OCI-M1 (cell line): Measurements from ENCODE around the gene PCK2.
A peak's percentile ranks its signal among the peaks of the same experiment; 100 is the strongest.

ENCODE experiments used
- DNase-seq: peaks from one replicate; lab custom pipeline; 2025; lab: John Stamatoyannopoulos, UW

The PCK2 gene

DNA sequence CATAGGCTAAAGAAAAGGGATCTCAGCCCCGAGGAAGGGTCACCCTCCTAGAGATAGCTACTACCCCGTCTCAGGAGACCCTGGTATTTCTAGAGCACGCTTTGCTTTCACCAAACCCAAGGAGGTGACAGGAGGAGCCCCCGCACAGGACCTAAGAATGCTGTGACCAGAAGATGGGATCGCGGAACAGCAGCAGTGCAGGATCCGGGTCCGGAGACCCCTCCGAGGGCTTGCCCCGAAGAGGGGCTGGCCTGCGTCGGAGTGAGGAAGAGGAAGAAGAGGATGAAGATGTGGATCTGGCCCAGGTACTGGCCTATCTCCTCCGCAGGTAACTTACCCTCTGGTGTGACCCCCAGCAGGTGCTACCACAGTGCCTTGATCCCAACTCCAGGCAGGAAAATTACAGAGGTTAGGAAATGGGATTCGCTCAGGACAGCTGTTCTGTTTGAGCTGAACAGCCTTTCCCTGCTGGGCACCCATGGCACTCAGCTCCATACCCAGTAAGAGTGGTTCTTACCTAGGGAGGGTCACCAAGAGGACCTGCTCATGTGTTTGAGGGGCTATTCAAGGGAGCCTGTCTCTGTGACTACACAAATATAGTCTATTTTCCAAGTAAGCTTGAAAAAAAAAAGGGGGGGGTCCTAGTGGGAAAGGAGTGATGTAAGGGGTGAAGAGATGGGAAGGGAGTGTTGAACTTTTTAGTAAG is 21.5 kb downstream of the PCK2 start:
- DNase-seq = no peak

DNA sequence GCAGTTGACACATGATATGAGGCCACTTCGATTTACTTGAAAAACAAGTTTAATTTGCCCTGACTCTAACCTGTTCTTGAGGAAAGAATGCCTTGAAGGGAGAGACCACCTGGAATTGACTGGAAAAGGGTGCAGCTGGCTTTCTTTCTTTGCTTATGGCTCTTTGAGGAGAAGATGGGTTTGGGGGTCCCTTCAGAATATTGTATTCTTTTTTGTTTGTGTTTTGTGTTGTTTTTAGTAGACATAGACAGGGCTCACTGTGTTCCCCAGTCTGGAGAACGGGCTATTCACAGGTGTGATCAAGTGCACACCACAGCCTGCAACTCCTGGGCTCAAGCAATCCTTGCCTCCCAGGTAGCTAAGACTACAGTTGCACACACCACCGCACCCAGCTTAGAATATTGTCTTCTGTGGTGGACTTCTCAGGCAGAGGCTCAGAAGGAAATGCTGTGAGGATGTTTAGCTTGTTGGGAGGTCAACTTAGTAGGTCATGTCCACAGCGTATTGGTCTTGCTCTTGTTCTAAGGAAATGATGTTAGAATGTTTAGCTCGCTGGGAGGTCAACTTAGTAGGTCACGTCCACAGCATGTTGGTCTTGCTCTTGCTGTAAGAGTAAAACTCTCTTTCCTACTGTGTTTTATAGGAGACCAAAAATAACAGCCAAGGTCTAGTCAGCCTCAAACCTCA is 22.2 kb downstream of the PCK2 start:
- no peak for DNase-seq

DNA sequence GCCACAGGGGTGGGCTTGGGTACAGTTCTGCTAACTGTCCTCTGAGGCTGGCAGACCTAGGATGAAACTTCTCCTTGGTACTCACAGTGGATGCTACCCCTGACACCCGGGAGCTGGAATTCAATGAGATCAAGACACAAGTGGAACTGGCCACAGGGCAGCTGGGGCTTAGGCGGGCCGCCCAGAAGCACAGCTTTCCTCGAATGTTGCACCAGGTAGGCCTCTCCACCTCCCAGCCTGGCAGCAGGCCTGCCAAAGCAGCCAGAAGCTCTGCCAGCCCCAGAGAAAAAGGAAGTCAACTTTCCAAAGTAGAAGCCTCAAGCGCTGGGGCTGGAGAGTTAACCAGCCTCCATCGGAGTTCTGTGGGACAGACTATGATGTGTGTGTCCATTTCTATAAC is 23.1 kb downstream of the PCK2 start:
- DNase-seq = no peak

DNA sequence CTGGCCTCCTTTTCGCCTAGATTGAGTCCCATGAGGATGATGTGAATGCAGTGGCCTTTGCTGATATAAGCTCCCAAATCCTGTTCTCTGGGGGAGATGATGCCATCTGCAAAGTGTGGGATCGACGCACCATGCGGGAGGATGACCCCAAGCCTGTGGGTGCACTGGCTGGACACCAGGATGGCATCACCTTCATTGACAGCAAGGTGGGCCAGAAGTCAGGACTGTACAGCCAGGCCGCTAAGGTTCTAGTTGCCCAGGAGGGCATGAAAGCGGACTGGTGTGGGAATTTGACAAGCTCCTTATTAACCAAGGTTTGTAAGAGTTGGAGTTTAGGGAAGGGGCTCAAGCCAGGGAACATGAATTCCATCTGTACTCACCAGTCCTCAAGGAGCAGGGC is 25.6 kb downstream of the PCK2 start:
- no peak for DNase-seq

DNA sequence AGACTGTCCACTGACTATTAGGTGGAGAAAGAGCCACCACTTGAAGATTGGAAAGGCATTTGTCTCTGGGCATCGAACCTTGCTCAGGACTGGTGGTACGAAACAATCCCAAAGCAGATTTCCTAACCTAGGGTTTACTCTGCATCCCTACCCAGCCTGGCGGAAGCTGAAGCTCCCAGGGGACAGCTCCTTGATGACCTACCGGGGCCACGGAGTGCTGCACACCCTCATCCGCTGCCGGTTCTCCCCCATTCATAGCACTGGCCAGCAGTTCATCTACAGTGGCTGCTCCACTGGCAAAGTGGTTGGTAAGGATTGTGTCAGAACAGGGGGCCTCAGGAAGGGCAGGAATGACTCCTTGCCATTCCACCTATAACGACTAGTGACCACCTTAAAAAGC is 27.1 kb downstream of the PCK2 start:
- DNase-seq = no peak

DNA sequence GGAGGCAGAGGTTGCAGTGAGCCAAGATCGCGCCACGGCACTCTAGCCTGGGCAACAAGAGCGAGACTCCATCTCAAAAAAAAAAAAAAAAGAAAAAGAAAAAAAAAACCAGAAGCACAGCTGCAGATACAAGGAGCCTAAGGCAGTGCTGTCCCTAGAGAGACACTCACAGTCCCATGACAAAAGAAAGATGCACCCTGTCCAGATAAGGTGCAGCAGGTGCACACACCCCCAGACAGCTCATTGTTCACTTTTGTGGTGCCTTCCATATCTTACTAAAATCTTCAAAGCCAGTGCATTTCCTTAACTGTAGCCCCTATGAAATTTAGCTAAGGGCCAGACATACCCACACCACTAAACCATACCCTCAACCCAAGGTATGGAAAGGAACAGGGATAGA is 28.3 kb downstream of the PCK2 start:
- DNase-seq = no peak

DNA sequence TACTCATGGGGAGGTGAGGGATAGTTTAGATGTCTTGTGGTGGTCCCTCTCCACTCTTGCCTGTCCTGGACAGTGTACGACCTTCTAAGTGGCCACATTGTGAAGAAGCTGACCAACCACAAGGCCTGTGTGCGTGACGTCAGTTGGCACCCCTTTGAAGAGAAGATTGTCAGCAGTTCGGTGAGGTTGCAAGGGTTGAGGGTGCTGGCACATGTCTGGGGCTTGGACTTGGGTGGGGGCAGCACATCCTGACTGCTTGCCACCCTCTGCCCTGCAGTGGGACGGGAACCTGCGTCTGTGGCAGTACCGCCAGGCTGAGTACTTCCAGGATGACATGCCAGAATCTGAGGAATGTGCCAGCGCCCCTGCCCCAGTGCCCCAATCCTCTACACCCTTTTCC is 28.8 kb downstream of the PCK2 start:
- DNase-seq = no peak

DNA sequence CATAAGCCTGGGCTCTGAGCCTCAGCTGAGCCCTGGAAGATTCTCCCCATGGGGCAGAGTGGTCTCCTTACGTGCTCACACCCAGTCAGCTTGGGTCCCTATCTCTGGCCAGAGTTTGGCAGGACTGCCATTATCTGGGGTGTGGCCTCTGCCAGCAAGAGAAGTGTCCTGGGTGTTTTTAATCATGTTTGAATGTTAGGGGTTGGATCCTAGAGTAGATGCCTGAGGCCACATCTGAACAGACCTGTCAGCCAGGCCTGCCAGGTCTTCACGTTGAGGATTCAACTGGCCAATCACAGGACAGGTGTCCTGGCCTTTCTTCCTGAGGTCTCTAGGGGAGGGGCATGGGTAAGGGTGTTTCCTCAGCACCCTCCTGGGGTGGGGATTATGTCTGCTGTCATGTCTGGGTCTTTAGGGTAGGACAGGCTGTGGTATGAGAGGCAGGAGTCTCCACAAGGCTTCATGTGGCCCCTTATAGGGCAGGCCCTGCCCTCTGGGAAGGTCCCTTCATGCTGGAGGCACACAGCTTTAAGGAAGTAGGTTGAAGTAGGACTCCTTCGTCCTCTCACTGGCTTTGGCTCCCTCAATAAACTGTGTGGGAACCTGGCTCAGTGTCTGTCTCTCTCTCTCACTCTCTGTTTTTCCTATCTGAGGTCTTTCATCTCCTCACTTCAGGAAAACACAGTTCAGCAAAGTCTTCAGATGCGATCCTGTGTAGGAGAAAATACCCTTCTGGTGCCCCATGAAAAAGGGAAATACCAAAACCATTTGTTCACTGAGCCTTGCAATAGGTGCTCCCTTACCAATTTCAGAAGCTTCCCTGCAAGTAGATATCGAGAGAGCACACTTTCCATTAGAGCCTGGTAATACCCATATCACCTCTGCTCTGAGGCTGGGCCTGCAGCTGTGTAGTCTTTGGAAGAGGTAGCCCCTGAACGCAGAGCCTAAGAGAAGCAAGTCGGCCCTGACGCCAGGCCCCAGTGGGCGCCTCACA is 29.6 kb downstream of the PCK2 start:
- no peak for DNase-seq

DNA sequence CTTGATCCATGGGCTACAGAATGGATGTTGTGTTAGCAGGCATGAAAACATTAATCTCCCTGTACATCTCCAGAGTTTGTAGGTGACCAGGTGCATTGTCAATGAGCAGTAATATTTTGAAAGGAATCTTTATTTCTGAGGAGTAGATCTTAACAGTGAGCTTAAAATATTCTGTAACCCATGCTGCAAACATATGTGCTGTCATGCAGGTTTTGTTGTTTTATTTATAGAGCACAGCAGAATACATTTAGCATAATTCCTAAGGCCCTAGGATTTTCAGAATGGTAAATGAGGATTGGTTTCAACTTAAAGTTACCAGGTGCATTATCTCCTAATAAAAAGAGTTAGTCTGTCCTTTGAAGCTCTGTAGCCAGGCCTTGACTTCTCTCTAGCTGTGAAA is 32.8 kb downstream of the PCK2 start:
- DNase-seq = no peak

DNA sequence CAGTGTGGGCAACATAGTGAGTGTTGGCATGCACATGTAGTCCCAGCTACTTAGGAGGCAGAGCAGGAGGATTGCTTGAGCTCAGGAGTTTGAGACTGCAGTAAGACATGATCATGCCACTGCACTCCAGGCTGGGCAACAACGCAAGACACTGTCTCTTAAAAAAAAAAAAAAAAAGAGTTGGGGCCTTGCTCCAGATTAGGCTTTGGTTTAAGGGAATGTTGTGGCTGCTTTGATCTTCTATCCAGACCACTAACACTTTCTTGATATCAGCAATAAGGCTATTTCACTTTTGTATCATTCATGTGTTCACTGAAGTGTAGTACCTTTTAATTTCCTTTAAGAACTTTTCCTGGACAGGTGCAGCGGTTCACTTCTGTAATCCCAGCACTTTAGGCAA is 33.6 kb downstream of the PCK2 start:
- no peak for DNase-seq

DNA sequence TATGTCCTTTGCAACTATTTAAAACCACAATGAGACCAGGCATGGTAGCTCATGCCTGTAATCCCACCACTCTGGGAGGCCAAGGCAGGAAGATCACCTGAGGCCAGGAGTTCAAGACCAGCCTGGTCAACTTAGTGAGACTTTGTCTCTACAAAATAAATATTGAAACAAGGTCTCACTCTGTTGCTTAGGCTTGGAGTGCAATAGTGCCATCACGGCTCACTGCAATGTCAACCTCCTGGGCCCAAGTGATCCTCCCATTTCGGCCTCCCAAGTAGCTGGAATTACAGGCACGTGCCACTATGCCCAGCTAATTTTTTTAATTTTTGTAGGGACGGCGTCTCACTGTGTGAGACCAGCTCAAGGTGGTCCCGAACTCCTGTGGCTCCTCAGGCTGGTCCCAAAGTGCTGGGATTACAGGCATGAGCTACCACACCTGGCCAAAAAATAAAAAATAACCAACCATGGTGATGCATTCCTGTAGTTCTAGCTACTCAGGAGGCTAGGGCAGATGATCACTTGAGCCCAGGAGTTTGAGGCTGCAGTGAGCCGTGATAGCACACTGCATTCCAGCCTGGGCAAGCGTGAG is 35.4 kb downstream of the PCK2 start:
- no peak for DNase-seq

DNA sequence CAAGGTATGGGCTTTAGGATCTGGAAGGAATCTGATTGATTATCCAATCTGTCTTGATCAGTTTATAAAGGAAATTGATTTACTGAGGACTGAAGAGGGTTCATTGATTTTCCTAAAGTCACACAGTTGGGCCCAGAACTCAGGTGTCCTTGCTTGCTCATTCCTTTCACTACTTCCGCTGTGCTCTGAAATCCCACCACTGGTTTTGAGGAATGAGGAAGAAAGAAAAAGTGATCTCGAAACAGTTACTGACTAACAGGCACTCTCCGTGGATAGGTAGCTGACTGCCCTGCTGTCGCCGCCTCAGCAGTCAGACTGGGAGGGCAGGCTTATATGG is 36.2 kb downstream of the PCK2 start, which contains the start of gene FITM1:
TSS of gene FITM1 (plus strand) at position 280 of the 337 bp plus-strand sequence. CDS start 905 bp downstream, outside the sequence.
- no peak for DNase-seq

DNA sequence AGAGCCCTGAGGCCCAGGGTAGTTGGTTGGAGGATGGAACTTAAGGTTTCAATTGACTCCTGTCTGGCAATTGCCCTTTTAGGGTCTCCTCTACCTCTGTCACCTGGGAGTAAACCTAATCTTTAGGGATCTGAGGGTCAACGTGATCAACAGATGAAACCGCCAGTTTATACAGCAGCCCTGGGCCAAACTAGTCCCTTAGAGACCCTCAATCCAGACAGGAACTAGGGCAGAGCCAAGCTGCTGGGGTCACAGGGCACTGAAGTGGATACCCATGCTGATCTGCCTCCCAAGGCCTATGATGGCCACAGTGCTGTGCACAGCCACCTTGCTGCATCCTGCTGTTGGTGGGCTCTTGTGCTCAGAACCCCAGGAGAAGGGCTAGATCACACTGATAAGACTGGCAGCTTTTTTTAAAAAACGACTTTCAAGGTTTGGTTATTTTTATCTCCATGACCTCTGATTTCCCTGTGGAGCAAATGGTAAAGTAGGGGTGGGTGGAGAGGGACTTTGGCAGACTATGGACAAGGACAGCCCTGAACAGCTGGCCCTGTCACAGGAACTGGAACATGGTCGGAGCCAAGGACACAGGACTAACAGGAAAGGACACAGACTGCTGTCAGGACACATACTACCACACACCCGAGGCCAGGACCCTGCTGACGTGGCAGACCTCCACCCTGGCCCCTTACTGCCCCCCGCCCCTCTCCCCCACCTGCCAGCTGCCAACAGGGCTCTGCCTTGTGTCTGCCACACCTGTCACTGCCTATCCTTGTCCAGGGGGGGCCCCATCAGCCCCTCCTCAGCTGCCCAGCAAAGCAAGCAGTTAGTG is 36.8 kb downstream of the PCK2 start:
- no peak for DNase-seq

DNA sequence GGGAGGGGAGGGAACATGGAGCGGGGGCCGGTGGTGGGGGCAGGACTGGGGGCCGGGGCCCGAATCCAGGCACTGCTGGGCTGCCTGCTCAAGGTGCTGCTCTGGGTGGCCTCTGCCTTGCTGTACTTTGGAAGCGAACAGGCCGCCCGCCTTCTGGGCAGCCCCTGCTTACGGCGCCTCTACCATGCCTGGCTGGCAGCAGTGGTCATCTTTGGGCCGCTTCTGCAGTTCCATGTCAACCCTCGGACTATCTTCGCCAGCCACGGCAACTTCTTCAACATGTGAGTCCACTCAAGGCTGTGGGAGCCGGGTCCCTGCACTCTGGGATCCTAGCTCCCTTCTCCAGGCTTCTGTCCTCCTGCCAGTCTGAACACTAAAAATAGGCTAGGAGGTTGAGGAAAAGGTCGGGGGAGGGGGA is 37.4 kb downstream of the PCK2 start:
- DNase-seq = no peak

DNA sequence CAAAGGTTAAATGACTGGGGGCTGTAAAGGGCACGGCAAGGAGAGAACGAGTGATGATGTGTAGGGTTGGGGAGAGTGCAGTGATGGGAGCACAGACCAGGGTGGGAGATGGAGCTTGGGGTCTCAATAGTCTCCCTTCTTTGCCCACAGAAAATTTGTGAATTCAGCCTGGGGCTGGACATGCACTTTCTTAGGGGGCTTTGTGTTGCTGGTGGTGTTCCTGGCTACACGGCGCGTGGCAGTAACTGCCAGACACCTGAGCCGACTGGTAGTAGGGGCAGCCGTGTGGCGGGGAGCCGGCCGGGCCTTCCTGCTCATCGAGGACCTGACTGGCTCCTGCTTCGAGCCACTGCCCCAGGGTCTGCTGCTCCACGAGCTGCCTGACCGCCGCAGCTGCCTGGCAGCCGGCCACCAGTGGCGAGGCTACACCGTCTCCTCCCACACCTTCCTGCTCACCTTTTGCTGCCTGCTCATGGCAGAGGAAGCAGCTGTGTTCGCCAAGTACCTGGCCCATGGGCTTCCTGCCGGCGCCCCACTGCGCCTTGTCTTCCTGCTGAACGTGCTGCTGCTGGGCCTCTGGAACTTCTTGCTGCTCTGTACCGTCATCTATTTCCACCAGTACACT is 38.1 kb downstream of the PCK2 start:
- no peak for DNase-seq

DNA sequence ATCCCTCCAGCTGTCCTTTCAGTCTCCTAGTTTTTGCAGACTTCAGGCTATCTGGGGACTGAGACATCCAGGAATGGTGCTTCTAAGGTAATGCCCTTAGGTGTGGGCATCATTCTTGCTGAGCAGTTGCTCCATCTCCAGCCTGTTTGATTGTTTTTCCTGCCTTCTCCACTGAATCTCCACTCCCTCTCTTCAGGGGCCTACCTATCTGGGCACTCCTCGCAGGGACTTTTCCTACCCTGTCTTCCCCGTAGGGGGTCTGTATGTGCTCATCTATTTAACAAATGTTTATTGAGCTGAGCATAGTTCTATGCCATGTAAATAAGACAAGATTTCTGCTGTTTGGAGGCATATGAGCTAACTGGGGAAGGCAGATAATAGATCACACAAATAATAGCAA is 38.9 kb downstream of the PCK2 start:
- no peak for DNase-seq

DNA sequence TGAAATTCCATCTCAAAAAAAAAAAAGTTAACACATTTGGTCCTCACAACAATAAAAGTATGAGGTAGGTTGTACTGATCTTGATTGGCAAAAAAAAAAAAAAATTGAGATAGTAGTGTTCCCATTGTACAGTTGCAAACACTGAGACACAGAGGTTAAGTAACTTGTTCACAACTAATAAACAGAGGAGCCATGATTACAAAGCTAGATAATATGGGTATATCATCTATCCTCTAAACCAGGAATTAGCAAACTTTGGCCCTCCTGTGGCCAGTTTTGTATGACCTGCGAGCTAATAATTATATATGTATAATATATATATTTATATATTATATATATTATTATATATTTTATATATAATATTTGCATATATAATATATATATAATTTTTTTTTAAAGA is 39.6 kb downstream of the PCK2 start:
- DNase-seq = no peak

DNA sequence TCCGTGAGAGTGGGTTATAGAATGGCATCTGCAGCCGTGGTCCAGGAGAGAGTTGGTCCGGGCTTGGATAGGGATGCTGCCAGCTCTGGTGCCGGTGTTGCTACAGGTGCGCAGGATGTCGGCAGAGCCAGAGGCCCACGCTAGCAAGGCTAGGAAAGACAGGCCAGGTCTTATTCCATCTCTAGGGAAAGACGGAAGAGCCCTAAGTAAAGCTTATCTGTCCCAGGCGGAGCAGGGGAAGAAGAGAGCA is 41.4 kb downstream of the PCK2 start:
- no peak for DNase-seq

DNA sequence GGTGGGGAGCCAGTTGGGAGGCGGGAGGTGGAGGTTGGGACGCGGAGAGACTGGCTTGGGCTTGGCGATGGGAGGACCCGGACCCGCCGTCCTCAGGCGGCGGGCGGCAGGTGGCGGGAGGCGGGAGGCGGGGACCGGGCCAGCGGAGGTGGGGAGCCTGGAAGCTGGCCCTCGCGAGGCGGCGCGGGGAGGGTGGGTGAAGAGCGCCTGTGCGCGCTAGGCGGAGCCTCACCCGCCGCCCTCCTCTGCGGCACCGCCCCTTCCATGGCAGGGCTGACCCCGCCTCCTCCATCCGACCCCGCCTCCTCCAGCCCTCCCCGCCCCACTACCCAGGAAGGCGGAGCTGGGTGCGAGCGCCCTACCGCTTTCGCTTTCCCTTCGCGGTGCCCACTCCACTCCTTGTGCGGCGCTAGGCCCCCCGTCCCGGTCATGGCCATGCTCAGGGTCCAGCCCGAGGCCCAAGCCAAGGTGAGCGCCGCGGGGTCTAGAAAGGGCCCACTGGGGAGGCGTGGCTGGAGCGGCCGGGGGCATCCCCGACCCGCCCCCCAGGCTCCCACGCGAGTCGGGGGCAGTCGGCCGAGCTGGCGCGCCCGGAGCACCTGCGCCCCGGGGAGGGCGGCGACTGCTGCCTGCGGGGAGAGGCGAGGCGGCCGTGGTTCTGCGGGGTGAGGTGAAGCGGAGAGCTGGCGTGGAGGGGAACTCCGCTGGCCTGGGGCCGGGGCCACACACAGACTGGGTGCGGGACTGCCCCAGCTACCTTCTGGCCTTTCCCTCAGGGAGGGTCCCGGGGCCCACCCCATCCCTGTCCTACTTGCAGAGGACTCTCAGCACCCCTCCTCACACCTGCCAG is 41.9 kb downstream of the PCK2 start, which contains the start of gene PSME1:
TSS of gene PSME1 (plus strand) at position 361 of the 850 bp plus-strand sequence. CDS start at position 430, 69 bp downstream.
- DNase-seq = peak; percentile 93
